ENCODE results near the gene MYH6. TPM values are rescaled to one million over a fixed set of nuclear protein-coding genes. Genes with fewer than 3 reads are reported as not detected.

MYH6 gene
- not detected in 2 replicates for total RNA-seq

DNA sequence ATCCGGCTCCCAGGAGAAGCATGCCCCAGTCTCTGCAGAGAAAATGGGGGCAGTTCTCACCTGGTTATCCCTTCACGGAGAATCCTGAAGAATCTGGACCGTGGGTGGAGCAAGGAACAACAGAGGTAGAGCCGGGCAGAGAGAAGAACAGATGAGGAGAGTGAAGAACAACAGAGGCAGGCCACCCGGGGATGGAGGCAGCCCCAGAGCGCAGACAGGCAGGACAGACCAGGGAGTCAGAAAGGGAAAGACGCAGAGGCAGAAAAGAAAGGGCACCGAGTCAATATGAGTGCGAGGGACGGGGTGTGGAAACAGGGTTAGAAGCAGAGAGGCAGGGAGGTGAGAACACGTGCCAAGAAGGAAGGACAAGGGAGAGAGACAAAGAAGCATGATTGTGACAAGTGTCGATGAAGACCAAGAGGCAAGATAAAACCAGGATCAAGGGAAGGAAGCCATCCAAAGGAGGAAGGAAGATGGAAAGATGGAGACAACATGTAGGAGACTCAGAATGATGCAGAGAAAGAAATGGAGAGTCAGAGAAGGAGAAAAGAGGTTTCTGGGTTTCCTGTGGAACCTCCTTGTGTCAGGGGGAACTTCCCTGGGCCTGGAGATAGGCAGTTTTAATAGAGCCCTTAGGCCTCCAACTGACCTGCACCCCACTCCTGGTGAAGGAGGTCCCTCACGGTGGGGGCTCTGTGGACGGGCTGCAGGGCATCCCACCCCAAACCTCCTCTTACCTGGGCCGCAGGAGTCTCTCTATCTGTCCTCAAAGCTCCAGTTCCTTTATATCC, at the start of gene MYH6:
Gene MYH6, minus strand, starts transcription at position 758 of the 791 bp plus-strand sequence. CDS start 1,050 bp downstream, outside the sequence.

DNA sequence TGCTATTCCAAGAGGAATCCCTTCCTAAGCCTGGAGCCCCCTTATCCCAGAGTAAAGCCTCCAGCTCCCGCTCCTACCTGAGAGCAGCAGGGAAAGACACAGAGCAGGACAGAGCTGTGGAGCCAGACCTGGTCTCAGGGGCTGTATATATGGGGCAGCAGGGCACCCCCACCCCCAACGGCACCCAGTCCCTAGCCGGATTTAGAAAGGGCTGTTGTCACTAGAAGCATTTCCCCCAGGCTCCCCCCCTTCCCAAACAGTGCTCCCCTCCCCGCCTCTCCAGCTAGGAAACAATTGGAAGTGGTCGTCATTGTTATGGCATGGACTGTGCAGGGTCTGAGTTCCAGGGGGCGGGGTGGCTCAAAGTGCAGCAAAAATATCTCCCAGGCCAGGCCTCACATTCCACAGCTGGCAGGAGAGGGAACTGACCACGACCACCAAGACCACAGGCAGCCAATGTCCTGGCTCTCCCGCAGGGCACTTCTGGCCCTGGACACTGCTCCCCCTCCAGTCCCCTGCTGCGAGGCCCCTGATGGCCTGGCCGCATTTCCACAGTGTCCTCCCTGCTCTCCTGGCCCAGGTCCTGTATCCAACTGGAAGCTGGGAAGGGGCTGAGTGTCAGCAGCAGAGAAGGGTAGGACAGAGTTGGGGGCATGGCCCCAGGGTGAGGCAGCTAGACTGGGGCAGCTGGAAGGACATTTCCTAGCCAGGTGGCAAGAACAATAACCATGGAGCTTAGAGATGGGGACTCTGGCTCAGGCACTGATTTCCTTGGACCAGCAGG, 27.7 kb upstream of the MYH6 start, which contains the start of gene MYH7:
Gene MYH7, minus strand, starts transcription at position 118 of the 784 bp plus-strand sequence. CDS start 1,928 bp downstream, outside the sequence.

DNA sequence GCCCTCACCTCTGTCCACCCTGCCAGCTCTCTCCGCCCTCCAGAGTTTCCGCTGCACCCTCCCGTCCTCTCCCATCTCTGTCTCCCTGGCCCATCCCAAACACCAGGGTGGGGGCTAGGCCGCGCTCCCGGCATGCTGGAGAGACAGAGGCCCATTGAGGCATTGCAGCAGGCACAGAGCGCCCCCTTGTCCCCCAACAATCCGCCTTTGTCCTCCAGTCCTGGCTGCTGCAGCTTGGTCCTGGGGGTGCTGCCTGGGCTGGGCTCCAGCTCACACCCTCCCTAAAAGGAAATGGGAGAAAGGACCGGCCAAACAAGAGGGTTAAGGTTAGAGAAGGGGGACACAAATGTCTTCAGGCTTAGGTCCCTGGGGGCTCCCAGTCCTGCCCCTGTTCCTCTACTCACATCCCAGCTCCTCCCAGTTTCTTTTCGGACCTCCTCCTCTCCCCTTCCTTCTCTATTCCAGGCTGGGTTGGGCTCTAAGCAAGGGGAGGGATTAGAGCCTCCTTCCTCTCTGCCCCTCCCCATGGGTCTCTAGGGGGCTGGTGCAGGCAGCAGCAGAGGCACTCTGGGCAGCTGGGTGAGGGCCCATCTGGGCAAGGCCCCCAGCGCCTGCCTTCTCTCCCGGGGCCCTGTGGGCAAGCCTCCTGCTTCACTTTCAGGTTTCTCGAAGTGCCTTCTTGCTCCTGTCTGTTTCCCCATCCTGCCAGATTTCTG, 31.4 kb downstream of the MYH6 start, which contains the start of gene CMTM5:
Gene CMTM5, plus strand, starts transcription at position 565 of the 716 bp plus-strand sequence. CDS start 206 bp downstream, outside the sequence.

DNA sequence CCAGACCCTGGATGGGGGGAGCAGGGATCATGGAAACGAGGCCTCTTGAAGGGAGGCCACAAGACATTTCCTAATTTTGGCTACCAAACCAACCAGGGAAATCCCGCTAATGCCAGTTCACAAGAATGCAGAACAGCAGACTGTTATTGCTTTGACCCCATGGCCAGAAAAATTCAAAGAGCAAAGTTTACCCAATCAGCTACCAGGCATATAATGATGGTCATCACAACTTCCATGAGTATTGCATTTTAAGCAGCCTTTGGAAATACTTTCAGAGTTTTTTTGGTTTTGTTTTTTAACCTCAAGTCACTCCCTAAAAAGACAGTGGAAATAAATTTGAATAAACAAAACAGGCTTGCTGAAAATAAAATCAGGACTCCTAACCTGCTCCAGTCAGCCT, 35.6 kb downstream of the MYH6 start, which contains the start of gene IL25:
Gene IL25, plus strand, starts transcription at position 301 of the 400 bp plus-strand sequence.

DNA sequence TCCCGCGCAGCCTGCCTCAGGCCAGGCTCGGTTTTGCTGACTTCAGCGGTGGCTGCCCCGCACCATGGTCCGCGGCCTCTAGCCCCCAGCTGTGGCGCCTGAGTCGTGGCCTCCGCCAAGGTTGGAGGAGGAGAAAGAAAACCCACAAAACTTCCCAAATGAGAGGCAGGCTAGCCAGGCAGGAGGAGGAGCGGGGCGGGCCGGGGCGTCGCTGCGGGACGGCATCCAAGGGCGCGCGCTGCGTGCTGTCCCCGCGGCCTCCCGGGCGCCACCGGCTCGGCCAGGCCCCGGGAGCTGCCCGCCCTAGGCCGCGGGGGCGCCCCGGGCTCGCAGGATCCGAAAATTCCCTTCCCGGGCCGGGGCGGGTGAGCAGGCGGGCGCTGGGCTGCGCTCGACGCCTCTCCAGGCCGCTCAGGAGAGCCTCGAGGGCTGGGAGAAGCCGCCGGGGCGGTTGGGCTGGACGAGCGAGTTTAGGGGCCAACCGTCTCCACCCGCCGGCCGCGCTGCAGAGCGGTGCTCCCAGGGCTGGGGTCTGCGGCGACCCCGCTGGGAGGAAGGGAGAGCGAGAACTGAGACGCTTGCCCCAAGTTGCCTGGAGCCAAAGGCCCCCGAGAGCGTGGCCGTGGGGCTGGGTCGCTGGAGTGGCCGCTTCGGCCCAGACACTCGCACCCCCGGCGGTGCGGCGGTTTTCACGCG, 42.9 kb downstream of the MYH6 start, which contains the start of gene EFS:
Gene EFS, minus strand, starts transcription at position 137 of the 696 bp plus-strand sequence. CDS start 147 bp downstream, outside the sequence.

DNA sequence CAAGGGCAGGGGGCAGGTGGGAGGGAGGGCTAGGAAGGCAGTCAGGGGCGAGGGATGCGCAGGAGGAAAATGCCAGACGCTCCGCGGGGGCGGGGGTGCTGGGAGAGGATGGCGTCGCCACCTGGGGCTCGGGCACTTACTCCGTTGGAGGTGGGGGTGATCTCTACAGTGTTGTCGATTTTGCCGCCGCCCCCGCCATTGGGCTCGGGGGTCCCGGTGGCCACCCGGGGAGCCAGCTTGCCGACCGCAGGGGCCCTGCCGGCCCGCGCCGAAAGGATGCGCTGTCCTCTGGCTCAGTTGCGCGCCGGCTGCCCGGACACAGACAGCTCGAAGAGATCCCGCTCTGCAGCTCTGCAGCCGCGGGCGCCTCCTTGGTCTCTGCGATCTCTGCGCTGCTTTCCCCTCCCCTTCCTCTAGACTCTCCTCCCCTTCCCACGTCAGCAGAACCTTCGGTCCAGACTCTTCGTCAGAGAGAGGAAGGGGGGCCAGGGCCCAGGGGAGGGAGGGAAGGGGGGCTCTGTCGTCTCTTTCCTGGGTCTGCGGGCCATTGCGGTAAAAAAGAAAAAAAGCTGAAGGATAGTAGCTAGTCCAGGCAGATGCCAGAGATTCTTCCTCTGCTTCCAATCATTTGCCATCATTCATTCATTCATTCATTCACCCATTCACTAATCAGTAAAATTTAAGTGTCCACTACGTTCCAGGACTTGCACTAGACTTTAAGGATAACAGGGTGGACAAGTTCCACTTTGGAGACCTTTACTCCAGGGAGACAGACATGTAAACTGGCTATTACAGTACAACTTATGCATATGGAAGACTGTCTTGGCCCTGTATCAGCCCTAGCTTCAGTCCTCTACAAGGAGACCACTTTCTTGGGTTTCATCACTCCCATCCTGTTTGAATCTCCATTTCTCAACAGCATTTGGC, 55.3 kb downstream of the MYH6 start, which contains the start of gene SLC22A17:
Gene SLC22A17, minus strand, starts transcription at position 382 of the 927 bp plus-strand sequence.

Small RNA genes within 50 kb of the gene (small RNA-seq; reads per million reads assigned to genes)
- gene MIR208A, result not detected
- gene MIR208B, result not detected

Other genes starting within 250 kb of the MYH6 start
- gene SLC7A8, start 224.6 kb downstream of the MYH6 start, total RNA-seq, result 12.2 and 12.7 TPM in 2 replicates
- not detected in 2 replicates for gene RNF212B, start 170.3 kb downstream of the MYH6 start, total RNA-seq
- gene HOMEZ, start 122.1 kb downstream of the MYH6 start, total RNA-seq, result 9.4 and 12.6 TPM in 2 replicates
- gene PPP1R3E, start 105.4 kb downstream of the MYH6 start, total RNA-seq, result 3.9 and 8.2 TPM in 2 replicates
- 9.8 and 12.6 TPM in 2 replicates for gene BCL2L2, start 101.4 kb downstream of the MYH6 start, total RNA-seq
- gene PABPN1, start 86.8 kb downstream of the MYH6 start, total RNA-seq, result 34.1 and 58.1 TPM in 2 replicates
- gene SLC22A17, start 55.4 kb downstream of the MYH6 start, total RNA-seq, result 22.0 and 46.3 TPM in 2 replicates
- gene EFS, start 43.1 kb downstream of the MYH6 start, total RNA-seq, result 41.6 and 43.8 TPM in 2 replicates
- not detected in 2 replicates for gene IL25, start 35.5 kb downstream of the MYH6 start, total RNA-seq
- not detected in 2 replicates for gene CMTM5, start 31.2 kb downstream of the MYH6 start, total RNA-seq
- gene MYH7, start 27.4 kb upstream of the MYH6 start, total RNA-seq, result not detected in 2 replicates
- 35.2 and 36.5 TPM in 2 replicates for gene NGDN, start 61.4 kb upstream of the MYH6 start, total RNA-seq
- 0.39 TPM in 1 of 2 replicates, not detected in the other for gene ZFHX2, start 143.5 kb upstream of the MYH6 start, total RNA-seq
- 8.7 and 15.3 TPM in 2 replicates for gene THTPA, start 148.0 kb upstream of the MYH6 start, total RNA-seq
- 107 and 122 TPM in 2 replicates for gene AP1G2, start 159.5 kb upstream of the MYH6 start, total RNA-seq
- under 0.01 and 0.22 TPM in 2 replicates for gene JPH4, start 170.5 kb upstream of the MYH6 start, total RNA-seq
- gene DHRS2, start 228.1 kb upstream of the MYH6 start, total RNA-seq, result 82.9 and 146 TPM in 2 replicates